NK-92 (cell line): ENCODE results near the gene SPAG8.

Source experiments
- DNase-seq: peaks from one replicate; lab custom pipeline; 2025; ENCODE audit not compliant: unreplicated experiment; lab: John Stamatoyannopoulos, UW

The SPAG8 gene

DNA sequence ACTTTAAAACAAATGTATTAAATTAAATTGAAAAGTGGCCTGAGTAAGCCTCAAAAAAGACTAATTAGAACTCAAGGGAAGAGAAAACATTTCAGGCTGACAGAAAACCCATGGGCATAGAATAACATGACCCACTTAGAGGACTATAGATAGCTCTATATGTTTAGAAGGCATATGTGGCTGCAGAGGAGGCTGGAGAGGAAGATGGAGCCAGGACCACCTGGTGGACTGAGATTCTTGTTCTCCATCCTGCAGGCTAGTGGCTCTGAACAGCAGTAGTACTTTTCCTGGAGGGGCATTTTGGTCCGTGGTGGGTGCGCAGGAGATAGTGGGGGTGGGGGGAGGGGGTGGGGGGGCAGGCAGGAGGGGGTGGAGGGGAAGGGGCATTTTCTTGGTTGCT lies 31.0 kb downstream of the SPAG8 start:
- no peak for DNase-seq

DNA sequence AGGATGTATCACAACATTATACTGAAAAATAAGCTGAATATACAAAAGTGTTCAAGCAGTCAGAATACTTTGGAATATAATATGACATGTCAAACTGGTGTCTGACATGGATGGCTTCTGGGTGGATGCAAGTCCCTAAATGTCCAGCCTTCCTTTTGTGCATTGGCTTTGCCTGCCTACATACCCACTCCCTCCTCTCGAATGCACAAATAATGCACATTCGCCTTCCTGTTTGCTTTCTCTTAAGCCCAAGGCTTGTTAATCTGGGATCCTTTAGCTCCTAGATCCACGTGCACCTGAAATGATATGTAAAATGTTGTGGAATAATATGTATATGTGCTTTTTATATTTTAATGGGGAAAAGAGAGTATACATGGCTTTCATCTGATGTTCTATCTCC lies 33.6 kb downstream of the SPAG8 start:
- no peak for DNase-seq

DNA sequence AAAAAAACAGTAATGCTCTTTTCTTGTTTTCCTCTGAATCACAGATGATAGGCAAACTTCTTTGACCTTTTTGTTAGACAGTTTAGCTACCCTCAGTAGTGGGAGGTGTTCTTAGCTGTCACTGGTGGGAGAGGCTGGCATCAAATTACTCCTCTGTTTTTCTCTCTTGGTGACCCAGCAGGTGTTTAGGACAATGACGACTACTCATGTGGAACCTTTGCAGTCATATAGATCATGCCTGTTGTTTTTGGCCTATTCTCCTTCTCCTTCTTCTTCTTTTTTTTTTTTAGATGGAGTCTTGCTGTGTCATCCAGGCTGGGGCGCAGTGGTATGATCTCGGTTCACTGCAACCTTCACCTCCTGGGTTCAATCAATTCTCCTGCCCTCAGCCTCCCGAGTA lies 36.0 kb downstream of the SPAG8 start:
- DNase-seq = no peak

DNA sequence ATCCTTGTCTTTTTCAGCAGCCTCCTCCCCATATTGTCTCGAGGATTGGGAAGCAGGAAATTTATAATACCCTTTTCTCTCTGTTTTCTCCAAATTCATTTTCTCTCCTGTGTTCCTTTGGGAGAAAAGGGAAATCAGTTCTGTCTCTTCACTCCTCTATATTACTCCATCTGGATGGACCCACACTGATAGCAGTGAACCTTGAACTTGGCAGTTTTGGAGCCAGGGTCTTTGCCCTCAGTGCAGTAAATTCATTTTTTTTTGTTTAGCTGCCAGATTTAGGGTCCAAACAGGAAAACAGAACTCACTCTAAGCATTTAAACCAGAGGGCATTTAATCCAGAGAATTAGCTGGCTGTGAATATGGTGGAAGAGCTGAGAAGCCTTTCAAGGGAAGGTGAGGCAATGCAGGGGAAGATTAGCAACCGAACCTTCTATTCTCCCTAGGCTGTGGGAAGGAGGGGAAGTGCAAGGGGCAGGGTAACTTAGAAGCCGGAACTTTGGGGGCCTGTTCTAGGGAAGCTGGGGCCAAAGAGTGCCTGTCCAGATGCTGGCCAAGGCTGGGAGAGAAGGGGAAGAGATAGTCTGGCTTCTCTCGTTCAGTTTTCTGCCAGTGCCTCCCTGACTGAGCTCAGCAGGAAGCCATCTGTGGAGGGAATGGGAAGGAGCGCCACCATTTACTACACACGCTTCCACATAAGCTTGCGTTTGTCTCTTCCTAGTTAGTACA lies 37.0 kb downstream of the SPAG8 start:
- no peak for DNase-seq

DNA sequence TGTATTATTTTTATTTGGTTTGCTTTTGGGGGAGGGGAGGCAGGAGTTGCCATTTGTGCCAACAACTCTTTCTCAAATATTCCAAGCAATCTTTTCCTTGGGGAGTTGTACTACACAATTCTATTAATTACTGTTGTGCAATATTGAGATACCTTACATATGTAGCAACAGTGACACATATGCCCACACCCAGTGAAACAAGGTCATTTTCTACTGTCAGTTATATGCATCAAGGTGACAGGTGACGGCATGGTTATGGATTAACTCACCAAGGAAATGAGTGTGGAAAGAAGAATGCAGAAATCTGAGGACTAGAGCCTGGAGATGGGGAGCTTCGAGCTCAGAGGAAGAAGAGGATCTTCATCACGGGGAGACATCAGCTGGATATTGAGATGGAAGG lies 40.1 kb downstream of the SPAG8 start:
- no peak for DNase-seq

DNA sequence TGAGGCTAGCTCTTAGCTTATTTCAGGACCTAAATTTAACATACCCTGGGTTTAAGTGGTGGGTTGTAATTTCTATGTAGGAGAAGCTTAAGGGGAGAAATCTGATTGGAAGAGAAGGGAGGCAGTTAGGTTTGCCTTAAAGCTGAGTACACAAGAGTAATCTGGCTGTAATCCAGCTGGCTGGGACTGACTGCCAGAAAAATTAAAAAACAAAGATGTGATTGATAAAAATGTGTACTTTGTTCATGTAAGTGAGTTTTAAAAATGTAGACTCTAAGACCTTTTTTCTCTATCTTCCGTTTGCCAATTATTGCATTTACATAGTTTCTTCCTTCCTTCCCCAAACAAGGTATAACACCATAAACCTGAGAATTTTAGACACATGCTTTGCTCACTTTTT lies 40.5 kb downstream of the SPAG8 start:
- DNase-seq = no peak

DNA sequence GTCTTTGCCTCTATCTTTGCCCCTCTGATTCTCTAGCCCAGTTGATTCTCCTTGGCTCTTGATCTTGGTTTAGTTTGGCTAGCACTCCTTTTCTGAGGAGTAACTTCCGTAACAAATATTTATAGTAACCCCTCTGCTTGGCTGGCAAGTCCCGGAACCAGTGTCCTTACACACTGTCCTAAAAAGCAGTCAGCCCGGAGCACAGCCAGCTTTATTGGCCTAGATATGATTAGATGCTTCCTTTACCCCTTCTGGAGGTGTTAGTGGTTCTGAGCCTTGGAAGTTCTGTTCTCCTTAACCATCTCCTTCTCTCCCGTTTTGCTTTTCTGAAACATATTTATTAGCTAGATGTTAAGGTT lies 41.0 kb downstream of the SPAG8 start:
- DNase-seq = no peak

DNA sequence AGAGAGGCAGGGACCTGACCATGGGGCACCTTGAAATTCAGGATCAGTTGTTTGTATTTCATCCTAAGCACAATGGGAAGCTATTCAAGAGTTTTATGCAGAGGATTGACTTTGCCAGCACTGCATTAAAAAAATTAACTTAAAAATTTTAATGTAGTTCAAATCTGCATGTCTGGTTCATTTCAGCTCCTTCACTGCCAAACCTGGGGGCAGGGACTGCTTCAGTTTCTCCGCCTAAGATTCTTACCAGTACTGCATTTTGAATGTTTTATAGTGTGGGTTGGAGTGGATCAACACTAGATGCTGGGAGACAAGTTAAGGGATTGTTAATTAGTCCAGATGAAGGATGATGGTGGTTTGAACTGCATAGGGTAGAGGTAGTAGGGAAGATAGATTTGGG lies 42.3 kb downstream of the SPAG8 start:
- no peak for DNase-seq

DNA sequence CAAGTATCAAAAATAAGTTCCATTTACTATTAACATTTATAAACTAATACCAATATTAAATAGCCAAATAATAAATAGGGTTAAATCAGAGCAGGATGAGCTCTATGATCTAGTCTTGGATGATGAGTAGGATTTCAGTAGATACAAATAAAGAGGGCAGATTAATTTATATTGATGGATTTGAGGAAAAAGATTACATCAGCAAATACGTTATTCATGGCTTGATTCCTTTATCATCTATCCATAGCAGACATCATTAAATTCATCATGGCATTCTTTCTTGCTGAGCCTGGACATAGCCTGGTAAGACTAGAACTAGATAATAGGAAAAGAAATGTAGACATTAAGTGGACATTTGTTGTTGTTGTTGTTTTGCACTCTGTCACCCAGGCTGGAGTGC lies 44.6 kb downstream of the SPAG8 start:
- no peak for DNase-seq

DNA sequence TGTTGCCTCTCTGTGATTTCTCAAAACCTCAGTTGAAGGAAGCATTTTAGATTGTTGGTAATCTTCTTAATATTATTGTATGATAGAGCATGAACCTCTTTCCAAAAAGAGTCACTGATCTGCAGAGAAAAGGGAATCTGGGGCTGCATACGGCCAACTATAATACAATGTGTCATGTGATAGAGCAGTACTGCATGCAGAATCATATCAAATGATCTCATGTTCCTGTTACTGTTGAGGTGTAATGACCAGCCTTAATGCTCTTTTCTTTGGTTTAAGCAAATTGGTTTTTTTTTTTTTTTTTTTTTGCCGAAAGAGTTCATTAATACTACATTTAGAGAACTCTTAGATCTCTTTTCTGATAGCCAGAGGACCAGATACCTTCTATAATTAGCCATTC lies 45.1 kb downstream of the SPAG8 start:
- DNase-seq = no peak

DNA sequence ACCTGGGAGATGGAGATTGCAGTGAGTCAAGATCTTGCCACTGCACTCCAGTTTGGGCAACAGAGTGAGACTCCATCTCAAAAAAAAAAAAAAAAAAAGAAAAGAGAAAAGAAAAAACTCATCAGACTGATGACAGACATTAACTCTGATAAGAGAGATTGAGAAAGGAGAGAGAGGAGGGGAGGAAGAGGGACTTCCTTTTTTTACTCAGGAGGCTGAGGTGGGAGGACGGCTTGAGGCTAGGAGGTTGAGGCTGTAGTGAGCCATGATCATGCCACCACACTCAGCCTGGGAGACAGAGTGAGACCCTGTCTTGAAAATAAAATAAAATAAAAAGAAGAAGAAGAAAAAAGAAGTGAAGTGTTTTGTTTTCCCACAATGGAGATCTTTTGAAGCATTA lies 48.3 kb downstream of the SPAG8 start:
- DNase-seq = no peak

DNA sequence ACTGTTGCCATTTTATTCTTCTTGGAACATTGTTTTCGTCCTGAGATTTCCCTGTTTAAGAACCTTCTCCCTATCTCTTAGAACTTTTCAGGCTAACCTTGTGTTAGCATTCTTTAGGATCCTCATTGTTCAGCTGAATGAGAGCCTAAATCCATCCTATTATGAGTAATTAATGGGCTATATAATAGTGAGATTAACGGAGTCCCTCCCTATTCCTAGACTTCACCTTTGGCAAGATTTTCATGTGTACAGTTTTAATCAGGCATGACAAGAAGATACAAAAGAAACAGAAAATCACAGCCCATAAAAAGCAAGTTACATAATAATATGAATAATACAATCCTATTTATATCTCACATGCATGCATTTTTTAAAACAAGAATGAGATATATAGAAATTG lies 48.9 kb downstream of the SPAG8 start:
- no peak for DNase-seq

DNA sequence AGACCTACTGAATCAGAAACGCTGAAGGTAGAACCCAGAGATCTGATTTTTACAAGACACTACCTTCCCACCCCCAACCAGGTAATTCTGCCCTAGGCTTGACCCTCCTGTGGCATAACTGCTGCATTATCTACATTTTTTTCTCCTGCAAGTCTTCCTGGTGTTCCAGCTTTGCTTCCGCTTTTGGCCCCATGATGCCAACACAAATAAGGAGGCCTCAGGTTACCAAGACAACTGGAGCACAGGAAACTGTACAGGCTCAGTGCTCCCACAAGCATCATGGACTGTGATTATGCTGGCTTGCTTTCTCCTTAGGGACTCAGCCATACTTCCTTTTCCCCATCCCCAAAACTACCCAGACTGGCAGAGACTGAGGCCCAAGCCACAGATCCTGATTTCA lies 51.4 kb downstream of the SPAG8 start:
- no peak for DNase-seq

DNA sequence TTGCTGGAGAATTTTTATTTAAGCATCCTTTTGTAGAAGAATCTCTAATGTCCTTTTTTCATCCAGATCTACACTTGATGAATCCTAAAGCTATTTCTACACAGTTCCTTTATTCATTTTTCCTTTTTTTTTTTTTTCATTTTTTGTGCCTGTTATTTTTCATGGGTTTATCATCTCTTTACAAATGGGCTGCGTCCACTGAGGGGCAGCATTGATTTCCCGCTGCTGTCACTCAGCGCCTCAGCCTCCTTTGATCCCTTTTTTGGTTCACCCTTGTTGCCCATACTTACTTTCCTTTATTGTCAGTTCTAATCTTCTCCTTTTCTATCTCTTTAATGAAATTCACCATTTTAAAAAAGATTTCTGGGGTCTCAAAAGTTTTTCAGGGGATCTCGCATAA lies 52.3 kb downstream of the SPAG8 start:
- no peak for DNase-seq
